Measurements from ENCODE around the gene EXOC3.

GRCh38 chr5:443239-444151, 519 bp downstream of the EXOC3 start:
- TF ChIP-seq, protein P1, sequence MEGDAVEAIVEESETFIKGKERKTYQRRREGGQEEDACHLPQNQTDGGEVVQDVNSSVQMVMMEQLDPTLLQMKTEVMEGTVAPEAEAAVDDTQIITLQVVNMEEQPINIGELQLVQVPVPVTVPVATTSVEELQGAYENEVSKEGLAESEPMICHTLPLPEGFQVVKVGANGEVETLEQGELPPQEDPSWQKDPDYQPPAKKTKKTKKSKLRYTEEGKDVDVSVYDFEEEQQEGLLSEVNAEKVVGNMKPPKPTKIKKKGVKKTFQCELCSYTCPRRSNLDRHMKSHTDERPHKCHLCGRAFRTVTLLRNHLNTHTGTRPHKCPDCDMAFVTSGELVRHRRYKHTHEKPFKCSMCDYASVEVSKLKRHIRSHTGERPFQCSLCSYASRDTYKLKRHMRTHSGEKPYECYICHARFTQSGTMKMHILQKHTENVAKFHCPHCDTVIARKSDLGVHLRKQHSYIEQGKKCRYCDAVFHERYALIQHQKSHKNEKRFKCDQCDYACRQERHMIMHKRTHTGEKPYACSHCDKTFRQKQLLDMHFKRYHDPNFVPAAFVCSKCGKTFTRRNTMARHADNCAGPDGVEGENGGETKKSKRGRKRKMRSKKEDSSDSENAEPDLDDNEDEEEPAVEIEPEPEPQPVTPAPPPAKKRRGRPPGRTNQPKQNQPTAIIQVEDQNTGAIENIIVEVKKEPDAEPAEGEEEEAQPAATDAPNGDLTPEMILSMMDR (IDR thresholded peaks at IDR 0.05) = no peak
- TF ChIP-seq POLR2A (IDR thresholded peaks at IDR 0.05) = no peak
